Skeletal muscle satellite cell (primary cell): Measurements from ENCODE around the gene CBX1.
A peak's percentile ranks its signal among the peaks of the same experiment; 100 is the strongest.

ENCODE experiments used
- H3K27me3 ChIP-seq: 2 replicates; pipeline ENCODE4 v1.7.0; 2013; ENCODE audit warnings: low read length; ENCODE audit not compliant: control insufficient read depth, insufficient read depth
- H3K36me3 ChIP-seq: 2 replicates; pipeline ENCODE4 v1.7.0; 2013; ENCODE audit warnings: mild to moderate bottlenecking, control low read depth, low read length; ENCODE audit not compliant: insufficient read depth
- H3K4me1 ChIP-seq: 2 replicates; pipeline ENCODE4 v1.7.0; 2013; ENCODE audit warnings: low read length; ENCODE audit not compliant: control insufficient read depth, insufficient read depth
- H3K4me2 ChIP-seq: 2 replicates; pipeline ENCODE4 v1.7.0; 2013; ENCODE audit warnings: mild to moderate bottlenecking, low read length
- H3K4me3 ChIP-seq: 2 replicates; pipeline ENCODE4 v1.7.0; 2013; ENCODE audit warnings: low read length
- H3K9ac ChIP-seq: 2 replicates; pipeline ENCODE4 v1.7.0; 2013; ENCODE audit warnings: mild to moderate bottlenecking, low read depth, low read length, moderate library complexity
- H3K9me3 ChIP-seq: replicated peaks from 2 replicates; pipeline ENCODE4 v1.7.0; 2013; ENCODE audit warnings: mild to moderate bottlenecking, control low read depth, low read length

Gene CBX1

GRCh38 chr17:48121923-48122664, 20.8 kb upstream of the CBX1 start:
- Histone ChIP-seq H3K9ac (no peak overlapping the region), H3K36me3 (peaks cover 49% of the 10 kb centered on the region), H3K27me3 (no peaks in the 10 kb centered on the region), H3K4me2 (no peak overlapping the region), H3K4me3 (no peak overlapping the region), H3K9me3 (no peaks in the 10 kb centered on the region), H3K4me1 (peaks cover 1% of the 10 kb centered on the region)

- H3K4me3 ChIP-seq, result no peak overlapping the region
- H3K36me3 ChIP-seq, result peaks cover 10% of the 10 kb centered on the region
- no peaks in the 10 kb centered on the region for H3K27me3 ChIP-seq
- peaks cover 8% of the 10 kb centered on the region for H3K4me1 ChIP-seq
- H3K4me2 ChIP-seq, result no peak overlapping the region
- no peaks in the 10 kb centered on the region for H3K9me3 ChIP-seq
- H3K9ac ChIP-seq, result no peak overlapping the region
These were observed 12.0 kb upstream of the CBX1 start for GRCh38 chr17:48113201-48113676.

- Histone ChIP-seq H3K36me3 (peaks cover 7% of the 10 kb centered on the region), H3K9ac (no peak overlapping the region), H3K4me1 (peaks cover 8% of the 10 kb centered on the region), H3K9me3 (no peaks in the 10 kb centered on the region), H3K4me3 (no peak overlapping the region), H3K27me3 (no peaks in the 10 kb centered on the region), H3K4me2 (no peak overlapping the region)
These were observed 10.6 kb upstream of the CBX1 start for GRCh38 chr17:48111937-48112241.

GRCh38 chr17:48110761-48111160, 9.5 kb upstream of the CBX1 start:
- H3K9me3 ChIP-seq, result no peaks in the 10 kb centered on the region
- no peak overlapping the region for H3K4me3 ChIP-seq
- no peak overlapping the region for H3K4me2 ChIP-seq
- H3K27me3 ChIP-seq, result no peaks in the 10 kb centered on the region
- peaks cover 7% of the 10 kb centered on the region for H3K36me3 ChIP-seq
- H3K9ac ChIP-seq, result no peak overlapping the region
- peaks cover 11% of the 10 kb centered on the region for H3K4me1 ChIP-seq

GRCh38 chr17:48107137-48108055, 6.1 kb upstream of the CBX1 start, which contains the start of gene SNX11:
Gene SNX11 (plus strand): TSS chr17:48107766. CDS start chr17:48112044, 4,278 bp downstream.
- peak within 1 kb of the TSS; percentile 94 for H3K9ac ChIP-seq
- H3K27me3 ChIP-seq, result no peaks in the 10 kb centered on the region
- peak within 1 kb of the TSS; percentile 93 for H3K4me3 ChIP-seq
- no peaks in the 10 kb centered on the region for H3K9me3 ChIP-seq
- no peaks in the 10 kb centered on the region for H3K36me3 ChIP-seq
- peak within 1 kb of the TSS; percentile 89 for H3K4me2 ChIP-seq
- peaks cover 11% of the 10 kb centered on the region for H3K4me1 ChIP-seq

- Histone ChIP-seq H3K9ac (peak overlapping the region; percentile 94), H3K4me1 (peaks cover 11% of the 10 kb centered on the region), H3K9me3 (no peaks in the 10 kb centered on the region), H3K36me3 (no peaks in the 10 kb centered on the region), H3K27me3 (no peaks in the 10 kb centered on the region), H3K4me2 (peak overlapping the region; percentile 89), H3K4me3 (peak overlapping the region; percentile 93)
These were observed 5.5 kb upstream of the CBX1 start for GRCh38 chr17:48106802-48107136.

GRCh38 chr17:48104440-48104839, 3.2 kb upstream of the CBX1 start:
- H3K4me3 ChIP-seq, result no peak overlapping the region
- H3K36me3 ChIP-seq, result no peaks in the 10 kb centered on the region
- no peak overlapping the region for H3K4me2 ChIP-seq
- no peaks in the 10 kb centered on the region for H3K27me3 ChIP-seq
- no peak overlapping the region for H3K9ac ChIP-seq
- H3K4me1 ChIP-seq, result peaks cover 11% of the 10 kb centered on the region
- H3K9me3 ChIP-seq, result no peaks in the 10 kb centered on the region

GRCh38 chr17:48102798-48103715, 1.8 kb upstream of the CBX1 start:
- Histone ChIP-seq H3K36me3 (no peaks in the 10 kb centered on the region), H3K27me3 (no peaks in the 10 kb centered on the region), H3K4me1 (peaks cover 3% of the 10 kb centered on the region), H3K4me2 (no peak overlapping the region), H3K9ac (no peak overlapping the region), H3K4me3 (no peak overlapping the region), H3K9me3 (no peaks in the 10 kb centered on the region)

GRCh38 chr17:48102043-48102750, 919 bp upstream of the CBX1 start:
- H3K4me3 ChIP-seq, result no peak overlapping the region
- no peaks in the 10 kb centered on the region for H3K9me3 ChIP-seq
- H3K9ac ChIP-seq, result no peak overlapping the region
- H3K36me3 ChIP-seq, result no peaks in the 10 kb centered on the region
- peaks cover 3% of the 10 kb centered on the region for H3K4me1 ChIP-seq
- peak overlapping the region; percentile 86 for H3K4me2 ChIP-seq
- no peaks in the 10 kb centered on the region for H3K27me3 ChIP-seq

GRCh38 chr17:48100591-48101011, 677 bp downstream of the CBX1 start:
- peaks cover 5% of the 10 kb centered on the region for H3K36me3 ChIP-seq
- peak overlapping the region; percentile 87 for H3K4me3 ChIP-seq
- peak overlapping the region; percentile 81 for H3K9ac ChIP-seq
- no peaks in the 10 kb centered on the region for H3K4me1 ChIP-seq
- peak overlapping the region; percentile 86 for H3K4me2 ChIP-seq
- no peaks in the 10 kb centered on the region for H3K9me3 ChIP-seq
- H3K27me3 ChIP-seq, result no peaks in the 10 kb centered on the region
